T-helper 1 cell (primary cell): ENCODE data around the gene DMRT1.

Source experiments
- DNase-seq, 5 donors: peaks; one replicate each; pipeline ENCODE4 v3.0.0-alpha.2; 2012 to 2020
- total RNA-seq, 4 donors: gene quantifications; one replicate each; lab custom pipeline; 2026; lab: John Stamatoyannopoulos, UW

The DMRT1 gene
- total RNA-seq: 0 reads per million in 4 donors

DNA sequence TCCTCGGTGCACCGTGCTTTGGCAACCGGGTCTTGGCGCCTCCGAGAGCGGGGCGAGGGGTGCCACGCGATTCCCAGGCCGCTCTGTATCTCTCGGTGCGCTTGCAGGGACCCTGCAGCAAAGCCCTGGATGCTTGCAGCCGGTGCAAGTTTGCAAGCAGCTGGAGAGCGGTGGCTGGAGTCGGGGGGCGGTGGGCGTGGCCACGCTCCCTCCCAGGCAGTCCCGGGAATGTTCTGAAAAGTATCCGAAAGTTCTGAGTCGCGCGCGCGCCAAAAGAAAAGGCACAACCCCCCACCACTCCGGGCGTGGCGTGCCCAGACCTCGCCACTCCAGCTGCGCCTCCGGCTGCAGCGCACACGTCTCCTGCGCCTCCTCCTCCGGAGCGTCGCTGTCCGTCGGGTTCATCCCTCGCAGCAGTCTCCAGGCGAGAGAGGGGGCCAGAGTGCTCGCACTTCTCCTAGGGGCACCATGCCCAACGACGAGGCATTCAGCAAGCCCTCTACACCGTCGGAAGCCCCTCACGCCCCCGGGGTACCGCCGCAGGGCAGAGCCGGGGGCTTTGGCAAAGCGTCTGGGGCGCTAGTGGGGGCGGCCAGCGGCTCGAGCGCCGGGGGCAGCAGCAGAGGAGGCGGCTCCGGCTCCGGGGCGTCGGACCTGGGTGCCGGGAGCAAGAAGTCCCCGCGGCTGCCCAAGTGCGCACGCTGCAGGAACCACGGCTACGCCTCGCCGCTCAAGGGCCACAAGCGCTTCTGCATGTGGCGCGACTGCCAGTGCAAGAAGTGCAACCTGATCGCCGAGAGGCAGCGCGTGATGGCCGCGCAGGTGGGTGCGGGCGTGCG lies at the start of gene DMRT1:
TSS of gene DMRT1 (plus strand) at position 327 of the 839 bp plus-strand sequence. CDS start at position 469, 142 bp downstream.
- no peak for DNase-seq

DNA sequence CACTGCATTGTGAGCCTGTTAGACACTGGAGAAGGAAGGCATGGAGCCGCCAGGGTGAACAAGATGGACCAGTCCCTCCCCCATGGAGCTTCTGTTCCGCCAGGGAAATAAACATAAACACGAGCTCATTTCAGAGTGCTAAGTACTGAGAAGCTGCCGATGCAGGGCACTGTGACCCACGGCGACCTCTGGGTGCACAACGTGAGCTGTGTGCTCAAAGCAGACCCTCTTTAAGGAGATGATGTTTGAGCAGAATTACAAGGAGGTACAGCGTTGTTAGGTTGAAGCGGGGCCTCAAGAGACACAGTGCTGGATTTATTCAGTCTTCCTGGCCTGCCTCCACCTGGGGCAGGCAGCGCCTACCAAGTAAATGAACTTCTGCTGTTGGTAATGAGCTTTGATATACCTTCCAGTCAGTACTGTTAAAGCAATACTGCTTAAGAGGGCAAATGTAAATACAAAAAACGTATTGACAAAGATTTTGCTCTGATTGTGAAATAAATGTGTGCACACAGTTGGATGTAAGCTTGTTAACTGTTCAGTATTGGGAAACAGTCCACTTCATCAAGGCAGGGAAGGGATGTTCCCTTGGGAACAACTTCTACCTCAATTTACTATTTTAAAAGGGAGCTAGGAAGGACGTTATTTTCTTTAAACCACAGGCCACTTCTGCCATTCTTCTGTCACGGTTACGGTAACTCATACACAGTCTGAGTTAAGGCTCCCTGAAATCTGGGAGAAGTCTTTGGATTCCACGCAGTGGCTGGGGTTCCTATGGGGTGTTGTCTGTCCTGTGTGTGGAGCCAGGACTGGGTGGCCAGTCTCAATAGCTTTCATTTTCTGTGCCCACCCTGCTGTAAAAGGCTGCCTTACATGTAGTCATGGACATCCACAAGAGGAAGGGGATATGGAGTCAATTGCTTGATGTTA lies 48.9 kb upstream of the DMRT1 start:
- DNase-seq: no peak

DNA sequence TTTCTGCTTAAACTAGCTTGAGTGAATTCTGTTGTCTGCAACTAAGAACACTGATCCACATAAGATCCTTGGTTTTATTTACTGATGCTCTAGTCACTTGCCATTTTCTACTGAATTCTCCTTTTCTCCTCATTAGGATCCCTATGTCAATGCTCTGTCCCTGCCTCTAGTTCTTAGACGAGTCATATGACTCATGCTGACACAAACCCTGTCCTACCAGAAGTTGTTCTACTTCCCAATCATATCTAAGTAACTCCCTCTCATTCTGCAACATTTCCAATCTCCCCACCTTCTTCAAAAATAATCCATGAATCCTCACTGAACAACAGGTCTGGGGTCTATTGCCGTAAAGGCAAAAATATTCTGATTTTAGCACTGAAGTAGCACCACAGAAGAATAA lies 47.1 kb upstream of the DMRT1 start:
- no peak for DNase-seq

DNA sequence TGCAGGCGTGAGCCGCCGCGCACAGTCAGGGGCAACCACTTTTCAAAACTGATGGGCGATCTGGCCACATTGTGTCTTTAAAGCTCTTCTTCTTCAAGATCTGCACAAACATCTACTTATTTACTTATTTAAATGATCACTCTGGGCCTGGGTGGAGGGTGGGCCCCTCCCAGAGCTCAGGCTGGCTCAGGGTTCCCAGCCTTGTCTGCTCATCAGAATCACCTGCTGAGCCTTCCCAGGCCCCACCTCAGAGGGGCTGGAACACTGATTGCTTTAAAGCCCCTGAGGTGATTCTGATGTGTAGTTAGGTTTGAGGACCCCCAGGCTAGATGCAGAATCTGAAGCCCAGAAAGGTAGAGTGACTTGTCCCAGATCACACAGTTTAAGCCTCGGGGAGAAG lies 45.6 kb upstream of the DMRT1 start:
- no peak for DNase-seq

DNA sequence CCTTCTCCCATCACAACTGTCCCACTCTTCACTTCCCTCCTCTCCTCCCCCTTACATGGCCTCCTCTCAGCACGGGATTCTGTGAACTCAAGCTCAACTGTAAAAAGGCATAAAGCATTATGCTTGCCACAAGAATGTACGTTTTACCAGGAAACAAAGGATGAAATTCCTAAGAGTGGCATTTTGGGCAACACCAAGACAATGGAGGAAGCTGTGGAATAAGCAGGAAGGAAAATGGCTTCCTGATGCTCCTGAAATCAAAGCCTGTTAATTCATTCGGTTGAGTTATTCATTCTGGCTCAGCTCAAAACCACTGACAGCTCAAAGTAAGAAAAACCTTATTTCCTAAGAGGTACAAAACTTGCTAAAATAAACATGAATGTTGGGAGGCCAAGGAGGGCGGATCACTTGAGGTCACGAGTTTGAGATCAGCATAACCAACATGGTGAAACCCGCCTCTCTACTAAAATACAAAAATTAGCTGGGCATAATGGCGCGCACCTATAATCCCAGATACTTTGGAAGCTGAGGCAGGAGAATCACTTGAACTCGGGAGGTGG lies 40.8 kb upstream of the DMRT1 start:
- no peak for DNase-seq

DNA sequence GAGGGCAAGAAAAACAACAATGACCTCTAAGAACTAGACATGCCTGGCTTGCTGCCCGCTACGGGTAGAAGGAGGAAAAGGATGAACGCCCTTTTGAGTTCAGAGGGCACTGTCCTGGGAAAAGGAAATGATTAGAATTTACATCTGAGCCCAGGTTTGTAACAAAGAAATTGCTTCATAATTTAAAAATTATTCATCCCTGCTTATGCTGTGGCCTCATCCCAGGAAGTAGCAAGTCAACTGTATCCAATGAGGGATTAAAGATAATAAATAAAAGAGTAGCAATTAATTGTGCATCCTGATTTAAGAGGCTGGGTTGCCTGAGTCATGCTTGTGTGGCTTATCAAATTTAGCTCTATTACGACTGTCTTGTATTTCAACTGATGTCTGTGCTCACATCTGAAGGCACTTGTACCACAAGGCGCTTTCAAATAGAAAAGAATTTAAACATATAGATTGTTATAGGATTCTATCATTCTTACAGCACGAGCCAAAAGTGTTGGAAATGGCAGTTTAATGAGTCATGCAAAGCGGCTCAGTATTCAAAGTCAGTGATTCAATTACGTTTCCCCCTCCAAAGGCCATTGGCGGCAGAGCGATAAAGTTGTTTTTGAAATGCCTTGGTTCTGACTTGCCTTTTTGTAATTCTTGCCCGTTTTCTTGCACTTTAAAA lies 40.0 kb upstream of the DMRT1 start:
- no peak for DNase-seq

DNA sequence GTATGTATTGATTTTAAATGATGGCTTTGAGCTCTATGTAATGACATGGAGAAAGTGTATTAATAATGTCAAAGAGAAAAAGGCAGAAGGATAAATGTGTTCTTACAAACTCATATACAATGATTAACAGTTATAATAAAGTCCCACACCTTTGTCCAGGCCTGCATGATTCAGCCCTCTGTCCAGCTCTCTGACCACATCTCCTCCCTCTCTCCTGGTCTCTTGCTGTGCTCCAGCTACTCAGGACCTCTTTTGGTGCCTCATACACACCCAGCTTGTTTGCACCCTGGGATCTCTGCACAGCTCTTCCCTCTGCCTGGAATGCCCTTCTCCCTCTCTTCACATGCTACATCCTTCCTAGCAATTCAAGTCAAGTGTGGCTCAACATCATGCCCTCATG lies 37.5 kb upstream of the DMRT1 start:
- no peak for DNase-seq

DNA sequence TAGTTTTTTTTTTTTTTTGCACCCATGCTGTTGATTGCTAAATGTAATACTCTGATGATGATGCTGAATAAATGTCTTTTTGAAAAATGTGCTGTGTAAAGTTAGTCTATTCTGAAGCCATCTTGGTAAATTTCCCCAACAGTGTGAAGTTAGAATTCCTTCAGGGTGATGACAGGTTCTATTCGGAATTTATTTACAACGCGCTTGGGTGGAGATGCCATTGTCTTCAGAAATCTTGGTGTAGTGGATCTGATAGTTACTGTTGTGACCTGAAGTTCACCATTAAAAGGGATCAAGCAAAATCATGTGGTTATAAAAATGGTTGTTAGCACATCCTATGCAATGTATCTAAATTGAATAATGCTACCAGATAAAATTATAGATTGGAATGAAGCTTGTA lies 36.3 kb upstream of the DMRT1 start:
- no peak for DNase-seq

DNA sequence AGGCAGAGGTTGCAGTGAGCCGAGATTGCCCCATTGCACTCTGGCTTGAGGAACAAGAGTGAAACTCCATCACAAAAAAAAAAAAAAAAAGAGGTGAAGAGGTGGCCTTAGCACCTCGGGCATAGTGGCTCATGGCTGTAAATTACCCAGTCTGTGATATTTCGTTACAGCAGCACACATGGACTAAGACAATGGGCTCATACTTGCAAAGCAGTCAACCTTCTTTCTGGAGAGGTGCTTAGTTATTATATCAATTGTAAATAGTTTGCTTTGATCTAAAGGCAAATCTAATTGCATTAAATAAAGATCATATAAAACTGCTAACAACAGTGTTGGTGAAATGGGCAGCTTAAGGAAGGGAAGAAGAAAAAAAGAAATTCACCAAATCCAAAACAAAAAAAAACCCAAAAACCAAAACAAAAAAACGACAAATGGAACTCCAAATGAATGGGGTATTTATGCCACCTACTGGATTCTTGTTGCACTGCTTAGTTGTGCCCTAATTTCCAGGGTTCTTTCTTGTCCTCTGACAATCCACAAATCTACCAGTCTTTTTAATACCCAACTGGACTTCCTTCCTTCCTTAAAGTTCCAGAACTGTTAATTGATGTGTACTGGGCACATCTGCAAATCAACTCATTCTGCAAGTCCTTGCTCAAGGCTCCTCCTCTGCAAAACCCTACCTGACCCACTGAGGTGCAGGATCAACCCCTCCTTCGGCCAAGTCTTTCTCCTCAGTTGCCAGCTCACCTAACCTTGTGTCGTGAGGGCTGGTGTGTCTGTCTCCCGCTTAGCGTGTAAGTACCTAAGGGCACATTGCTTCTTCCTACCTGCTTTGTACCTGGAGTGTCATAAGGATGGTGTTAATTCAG lies 35.0 kb upstream of the DMRT1 start:
- DNase-seq: peak in 1 of 5 donors; percentile 17

DNA sequence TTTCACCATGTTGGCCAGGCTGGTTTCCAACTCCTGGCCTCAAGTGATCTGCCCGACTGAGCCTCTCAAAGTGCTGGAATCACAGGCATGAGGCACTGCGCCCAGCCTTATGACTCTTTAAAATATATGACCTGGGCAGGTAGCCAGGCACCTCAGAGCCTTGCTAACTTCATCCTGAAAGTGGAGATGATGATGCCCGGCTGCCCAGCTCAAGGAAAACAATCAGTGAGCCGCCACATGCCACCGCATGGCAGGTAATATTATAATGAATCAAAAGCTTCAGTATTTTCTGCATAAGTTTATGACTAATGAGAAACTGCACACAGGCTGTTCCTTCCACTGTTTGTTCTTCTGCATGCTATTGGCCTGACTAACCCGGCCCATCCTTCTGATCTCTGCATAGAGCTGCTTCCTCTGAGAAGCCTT lies 30.4 kb upstream of the DMRT1 start:
- DNase-seq: no peak

DNA sequence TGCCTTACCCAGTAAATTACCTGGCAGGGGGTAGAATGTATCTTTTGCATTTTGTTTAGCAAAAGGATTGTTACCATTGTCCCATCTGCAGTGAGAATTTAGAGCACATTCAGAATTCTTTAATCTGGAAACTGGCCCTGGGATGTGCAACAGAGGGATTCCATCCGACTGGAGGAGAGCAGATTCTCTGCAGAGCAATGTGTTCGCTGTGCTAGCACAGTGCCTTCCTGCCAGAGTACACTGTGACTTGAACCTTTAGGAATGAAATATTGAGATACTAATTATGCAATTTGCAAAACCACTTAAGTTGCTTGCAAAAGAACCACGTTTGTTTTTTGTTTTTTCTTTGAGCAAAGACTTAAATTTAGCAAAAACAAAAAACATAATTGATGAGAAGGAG lies 22.5 kb upstream of the DMRT1 start:
- DNase-seq: no peak

DNA sequence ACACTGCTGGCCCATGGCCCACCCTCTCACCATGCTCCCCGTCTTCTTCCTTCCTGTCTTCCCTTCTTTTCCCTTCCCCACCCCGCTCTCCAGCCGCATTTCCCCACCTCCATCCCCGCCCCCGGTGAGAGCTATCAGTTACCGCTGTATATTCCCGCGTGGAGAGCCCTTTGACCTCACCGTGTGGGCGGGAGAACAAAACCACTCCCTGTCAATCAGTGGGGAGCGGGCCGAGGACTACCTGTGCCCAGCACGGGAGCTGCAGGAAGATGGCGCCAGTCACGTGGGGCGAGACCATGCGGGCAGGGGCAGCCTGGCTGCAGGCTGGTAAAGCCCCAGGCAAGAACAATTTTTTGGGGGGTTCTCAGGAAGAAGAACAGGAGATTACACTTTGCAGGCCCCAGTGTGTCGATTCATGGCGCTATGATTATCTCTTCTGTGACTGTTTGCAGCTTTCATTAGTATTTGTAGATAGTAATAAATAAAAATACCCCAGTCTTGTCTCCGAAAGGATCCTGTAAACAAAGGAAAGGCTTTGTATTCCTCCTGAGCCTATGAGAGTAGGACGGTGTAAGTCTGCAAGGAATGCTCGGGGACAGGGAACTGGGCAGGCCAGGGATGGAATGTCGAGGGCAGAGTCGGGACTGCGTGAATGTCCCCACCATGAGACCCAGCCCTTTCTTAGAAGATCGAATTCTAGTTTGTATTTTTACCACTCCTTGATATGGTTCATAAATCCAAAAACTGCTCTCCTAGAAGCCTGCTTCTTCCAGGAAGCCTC lies 14.8 kb upstream of the DMRT1 start:
- no peak for DNase-seq

DNA sequence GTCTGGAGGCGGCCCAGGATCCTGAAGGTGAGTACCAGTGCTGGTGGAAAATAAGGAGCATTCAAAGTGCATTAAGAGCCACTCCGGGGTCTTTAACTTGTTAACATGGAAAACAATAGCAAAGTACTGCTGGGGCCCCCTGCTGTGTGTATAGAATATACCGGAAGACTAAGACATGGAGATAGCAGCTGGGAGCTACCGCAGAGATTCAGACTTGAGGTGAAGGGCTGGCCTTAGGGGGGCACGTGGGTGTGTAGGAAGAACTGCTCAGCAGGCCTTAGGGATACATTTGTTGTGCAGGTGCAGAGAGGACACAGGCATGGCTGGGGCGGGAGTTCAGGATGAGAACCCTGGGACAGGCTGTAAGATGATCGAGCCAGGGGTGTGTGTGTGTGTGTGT lies 1.2 kb upstream of the DMRT1 start:
- DNase-seq: no peak

DNA sequence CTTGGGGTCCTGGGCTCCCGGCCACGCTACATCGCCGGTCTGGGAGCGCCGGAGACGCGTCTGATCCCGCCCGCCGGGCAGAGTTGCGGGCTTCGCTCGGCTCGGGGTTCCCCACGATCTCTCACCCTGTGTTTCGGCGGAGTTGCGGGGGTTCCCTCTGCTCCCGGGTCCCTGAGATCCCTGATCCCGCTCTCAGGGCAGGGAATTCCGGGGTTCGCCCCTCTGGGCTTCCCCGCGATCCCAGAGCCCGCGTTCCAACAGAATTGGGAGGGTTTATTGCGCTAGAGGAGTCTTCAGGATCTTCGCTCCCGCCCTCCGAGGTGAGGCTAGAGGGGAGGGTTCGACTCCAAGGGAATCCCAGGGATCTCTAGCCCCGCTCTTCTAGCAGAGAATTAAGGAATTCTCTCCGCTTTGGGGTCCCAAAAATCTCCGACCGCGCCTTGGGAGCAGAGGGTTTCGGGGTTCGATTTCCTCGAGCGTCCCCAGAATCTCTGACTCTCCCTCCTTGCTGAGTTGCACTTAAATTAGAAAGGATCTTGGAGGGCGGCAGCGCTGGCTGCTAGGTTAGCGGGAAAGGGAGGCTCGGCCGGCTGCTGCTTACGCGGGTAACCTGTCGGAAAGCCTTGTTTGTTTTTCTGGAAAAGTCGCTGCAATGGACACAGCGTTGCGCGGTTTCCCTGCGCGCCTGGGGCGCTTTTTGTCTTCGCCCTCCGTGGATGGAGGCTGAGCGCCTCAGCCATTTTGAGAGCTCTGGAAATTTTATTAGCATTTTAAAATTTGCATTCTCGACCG lies 1.3 kb downstream of the DMRT1 start:
- DNase-seq: no peak

DNA sequence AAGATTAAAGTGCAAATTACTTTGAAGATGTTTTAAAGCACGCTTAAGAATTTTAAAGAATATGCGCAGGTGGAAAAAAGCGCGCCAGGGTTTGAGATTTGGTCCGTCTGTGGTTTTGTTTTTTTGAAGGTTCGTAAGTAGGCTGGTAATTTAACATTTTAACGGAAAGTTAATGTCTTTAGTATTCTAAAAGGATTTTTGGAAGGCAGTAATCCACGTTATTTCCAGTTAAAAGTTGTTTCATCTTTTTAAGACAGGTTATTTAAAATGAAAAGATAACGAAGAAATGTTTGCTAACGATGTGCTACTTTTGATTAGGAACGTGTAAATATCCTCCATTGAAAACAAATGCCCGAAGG lies 1.9 kb downstream of the DMRT1 start:
- DNase-seq: no peak

DNA sequence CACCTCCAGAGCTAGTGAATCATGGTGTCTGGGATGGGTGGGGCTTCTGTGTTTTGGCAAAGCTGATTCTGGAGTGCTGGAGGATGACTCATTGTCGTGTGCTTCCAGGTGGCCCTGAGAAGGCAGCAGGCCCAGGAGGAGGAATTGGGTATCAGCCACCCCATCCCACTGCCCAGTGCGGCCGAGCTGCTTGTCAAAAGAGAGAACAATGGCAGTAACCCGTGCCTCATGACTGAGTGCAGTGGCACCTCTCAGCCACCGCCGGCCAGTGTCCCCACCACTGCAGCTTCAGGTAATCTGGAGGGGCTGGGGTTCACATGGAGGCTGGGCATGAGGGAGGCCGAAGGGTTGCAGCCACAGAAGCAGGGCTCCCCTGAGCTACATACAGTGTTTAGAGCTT lies 5.4 kb downstream of the DMRT1 start:
- DNase-seq: no peak

DNA sequence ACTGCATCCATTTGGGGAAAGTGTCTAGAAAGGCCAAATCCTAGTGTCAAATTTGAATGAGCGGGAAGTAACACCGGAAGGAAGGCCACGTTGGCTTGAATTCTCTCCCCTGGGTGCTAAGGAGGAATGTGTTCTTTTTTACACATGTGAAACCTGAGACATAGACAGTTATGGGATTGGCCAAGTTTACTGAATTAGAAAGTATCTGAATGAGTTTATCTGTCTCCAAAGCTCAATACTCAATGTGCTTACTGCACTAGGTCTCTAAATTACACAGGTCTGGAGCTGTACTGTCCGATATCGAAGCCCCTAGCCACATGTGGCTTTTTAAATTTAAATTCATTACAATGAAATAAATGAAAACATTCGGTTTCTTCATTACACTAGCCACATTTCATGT lies 6.0 kb downstream of the DMRT1 start:
- peak in 1 of 5 donors; percentile 9 for DNase-seq

DNA sequence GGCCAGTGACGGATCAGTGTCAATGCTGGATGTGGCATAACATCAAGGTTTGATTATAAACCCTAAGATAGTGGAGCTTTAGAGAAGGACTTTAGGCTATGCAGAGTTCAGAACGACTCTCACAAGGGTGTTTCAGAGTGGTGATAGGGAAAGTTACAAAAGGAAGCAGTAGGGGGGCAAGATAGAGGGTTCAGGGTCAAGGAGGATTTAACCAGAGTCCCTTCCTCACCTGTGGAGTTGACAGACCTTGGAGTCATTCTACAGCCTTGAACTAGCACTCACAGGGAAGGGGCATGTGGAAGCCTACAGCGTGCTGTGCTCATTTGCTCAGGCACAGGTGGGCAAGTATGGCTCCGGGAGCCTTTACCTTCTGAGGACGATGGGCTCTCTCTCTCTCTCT lies 7.9 kb downstream of the DMRT1 start:
- no peak for DNase-seq

DNA sequence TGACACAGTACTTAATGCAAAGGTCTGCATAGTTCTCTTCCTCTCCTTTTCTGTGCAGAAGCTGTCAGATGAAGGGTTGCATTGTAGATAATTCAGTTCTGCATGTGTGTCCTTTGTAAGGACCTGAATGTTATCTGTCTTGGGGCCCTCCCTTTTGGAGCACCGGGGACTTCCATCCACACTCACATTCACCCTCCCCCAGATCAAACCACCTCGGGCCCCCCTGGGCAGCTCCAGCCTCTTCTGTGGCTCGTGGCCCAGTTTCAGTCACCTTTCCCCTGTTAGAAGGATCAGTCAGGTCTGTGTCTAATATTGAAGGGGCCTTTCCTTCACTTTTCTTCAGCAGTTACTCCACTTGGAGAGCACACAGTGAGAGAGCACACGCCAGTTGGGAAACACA lies 11.0 kb downstream of the DMRT1 start:
- no peak for DNase-seq

DNA sequence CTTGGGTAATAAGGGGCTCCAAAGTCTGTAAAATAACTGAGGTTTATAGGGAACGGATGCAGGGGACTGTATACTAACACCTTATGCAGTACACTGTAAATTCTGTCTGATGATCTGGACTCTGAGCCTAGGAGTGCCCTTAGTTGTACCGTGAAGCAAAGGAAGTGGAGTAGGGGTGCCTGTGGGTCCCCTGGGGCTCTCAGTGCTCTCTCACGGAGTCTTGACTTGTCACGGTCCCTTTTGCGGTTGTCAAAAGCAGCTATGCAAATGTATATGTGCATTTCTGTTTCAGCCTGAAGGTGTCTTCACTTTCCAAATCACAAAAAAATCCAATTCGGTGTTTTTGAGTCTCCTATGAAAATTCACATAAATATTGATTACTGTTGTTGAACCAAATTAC lies 17.8 kb downstream of the DMRT1 start:
- no peak for DNase-seq
